Measurements from ENCODE around the gene RAB33B. TPM values are rescaled to one million over a fixed set of nuclear protein-coding genes. Genes with fewer than 3 reads are reported as not detected.
A peak's percentile ranks its signal among the peaks of the same experiment; 100 is the strongest.
"Not testable (repeated sequence)": the region's sequence is repeated elsewhere in the genome, so short reads cannot be mapped to it uniquely, and the experiment has no call there.

RAB33B gene
- total RNA-seq, 2 donors from 2014 or later, result 7.5 to 10.1 TPM

GRCh38 chr4:139455126-139455538 is 1.2 kb downstream of the RAB33B start:
- DNase-seq (ENCODE audit: low spot score in 2 of 2), result no peak
- H3K9me3 Mint-ChIP-seq, result no peaks in the 10 kb centered on the region
- H3K27ac Mint-ChIP-seq, result peak overlapping the region in 1 of 2 donors; percentile 94
- no peak for ATAC-seq
- peaks cover 6 to 21% of the 10 kb centered on the region in 2 donors for H3K36me3 Mint-ChIP-seq

GRCh38 chr4:139457318-139457717 is 3.4 kb downstream of the RAB33B start:
- ATAC-seq, result no peak
- no peaks in the 10 kb centered on the region for H3K9me3 Mint-ChIP-seq
- H3K27ac Mint-ChIP-seq, result no peak overlapping the region
- DNase-seq (ENCODE audit: low spot score in 2 of 2), result no peak
- peaks cover 6 to 21% of the 10 kb centered on the region in 2 donors for H3K36me3 Mint-ChIP-seq

- no peaks in the 10 kb centered on the region for H3K9me3 Mint-ChIP-seq
Observed at GRCh38 chr4:139458543-139458942, 4.6 kb downstream of the RAB33B start.

GRCh38 chr4:139458999-139459398 is 5.1 kb downstream of the RAB33B start:
- no peak overlapping the region for H3K27ac Mint-ChIP-seq
- DNase-seq (ENCODE audit: low spot score in 2 of 2) (no peak), ATAC-seq (no peak)
- peaks cover 13% of the 10 kb centered on the region in 2 donors for H3K36me3 Mint-ChIP-seq
- no peaks in the 10 kb centered on the region for H3K9me3 Mint-ChIP-seq

More at GRCh38 chr4:139458543-139458942, 4.6 kb downstream of the RAB33B start:
- peaks cover 8 to 11% of the 10 kb centered on the region in 2 donors for H3K36me3 Mint-ChIP-seq
- ATAC-seq, result no peak
- no peak for DNase-seq (ENCODE audit: low spot score in 2 of 2)
- H3K27ac Mint-ChIP-seq, result no peak overlapping the region

- Mint-ChIP-seq H3K36me3 (peaks cover 5 to 12% of the 10 kb centered on the region in 2 donors), H3K9me3 (no peaks in the 10 kb centered on the region), H3K27ac (no peak overlapping the region)
- DNase-seq (ENCODE audit: low spot score in 2 of 2) (no peak), ATAC-seq (no peak)
Observed at GRCh38 chr4:139460565-139460964, 6.6 kb downstream of the RAB33B start.

GRCh38 chr4:139461022-139461628 is 7.2 kb downstream of the RAB33B start:
- no peak overlapping the region for H3K27ac Mint-ChIP-seq
- ATAC-seq, result no peak
- DNase-seq (ENCODE audit: low spot score in 2 of 2), result no peak
- peaks cover 5 to 12% of the 10 kb centered on the region in 2 donors for H3K36me3 Mint-ChIP-seq
- H3K9me3 Mint-ChIP-seq, result no peaks in the 10 kb centered on the region

- peaks cover 20 to 32% of the 10 kb centered on the region in 2 donors for H3K36me3 Mint-ChIP-seq
- DNase-seq (ENCODE audit: low spot score in 2 of 2); H3K27ac Mint-ChIP-seq; ATAC-seq: not testable (repeated sequence)
- peaks cover 7 to 18% of the 10 kb centered on the region in 2 donors for H3K9me3 Mint-ChIP-seq
Observed at GRCh38 chr4:139464512-139464911, 10.6 kb downstream of the RAB33B start.

- Mint-ChIP-seq H3K27ac (no peak overlapping the region), H3K9me3 (peaks cover 11 to 27% of the 10 kb centered on the region in 2 donors), H3K36me3 (peaks cover 32 to 42% of the 10 kb centered on the region in 2 donors)
- ATAC-seq (no peak), DNase-seq (ENCODE audit: low spot score in 2 of 2) (no peak)
Observed at GRCh38 chr4:139465922-139466321, 12.0 kb downstream of the RAB33B start.

- peaks cover 43 to 62% of the 10 kb centered on the region in 2 donors for H3K36me3 Mint-ChIP-seq
- not testable (repeated sequence) for H3K27ac Mint-ChIP-seq; DNase-seq (ENCODE audit: low spot score in 2 of 2); ATAC-seq
- peaks cover 11 to 27% of the 10 kb centered on the region in 2 donors for H3K9me3 Mint-ChIP-seq
Observed at GRCh38 chr4:139468756-139469155, 14.8 kb downstream of the RAB33B start.

- DNase-seq (ENCODE audit: low spot score in 2 of 2), result no peak
- no peak for ATAC-seq
- Mint-ChIP-seq H3K36me3 (peaks cover 39 to 57% of the 10 kb centered on the region in 2 donors), H3K9me3 (peaks cover 11 to 27% of the 10 kb centered on the region in 2 donors), H3K27ac (no peak overlapping the region)
Observed at GRCh38 chr4:139469216-139469615, 15.3 kb downstream of the RAB33B start.

GRCh38 chr4:139469869-139470268 is 15.9 kb downstream of the RAB33B start:
- no peak for DNase-seq (ENCODE audit: low spot score in 2 of 2)
- peaks cover 11 to 27% of the 10 kb centered on the region in 2 donors for H3K9me3 Mint-ChIP-seq
- H3K36me3 Mint-ChIP-seq, result peaks cover 39 to 54% of the 10 kb centered on the region in 2 donors
- H3K27ac Mint-ChIP-seq, result peak overlapping the region in 1 of 2 donors; percentile 63
- no peak for ATAC-seq

- H3K36me3 Mint-ChIP-seq, result peaks cover 39 to 54% of the 10 kb centered on the region in 2 donors
- H3K27ac Mint-ChIP-seq, result peak overlapping the region in 1 of 2 donors; percentile 63
- no peak for ATAC-seq
- DNase-seq (ENCODE audit: low spot score in 2 of 2), result no peak
- H3K9me3 Mint-ChIP-seq, result peaks cover 11 to 27% of the 10 kb centered on the region in 2 donors
Observed at GRCh38 chr4:139470295-139470694, 16.4 kb downstream of the RAB33B start.

- ATAC-seq, result no peak
- Mint-ChIP-seq H3K36me3 (peaks cover 39 to 54% of the 10 kb centered on the region in 2 donors), H3K27ac (no peak overlapping the region), H3K9me3 (peaks cover 11 to 27% of the 10 kb centered on the region in 2 donors)
- no peak for DNase-seq (ENCODE audit: low spot score in 2 of 2)
Observed at GRCh38 chr4:139470997-139471665, 17.2 kb downstream of the RAB33B start.

- H3K9me3 Mint-ChIP-seq, result peaks cover 11 to 25% of the 10 kb centered on the region in 2 donors
- ATAC-seq (no peak), DNase-seq (ENCODE audit: low spot score in 2 of 2) (no peak)
- no peak overlapping the region for H3K27ac Mint-ChIP-seq
- H3K36me3 Mint-ChIP-seq, result peaks cover 37 to 51% of the 10 kb centered on the region in 2 donors
Observed at GRCh38 chr4:139472852-139473251, 18.9 kb downstream of the RAB33B start.

- DNase-seq (ENCODE audit: low spot score in 2 of 2) (no peak), ATAC-seq (no peak)
- Mint-ChIP-seq H3K27ac (no peak overlapping the region), H3K36me3 (peaks cover 7 to 20% of the 10 kb centered on the region in 2 donors), H3K9me3 (no peaks in the 10 kb centered on the region)
Observed at GRCh38 chr4:139476363-139476762, 22.4 kb downstream of the RAB33B start.

GRCh38 chr4:139481465-139481864 is 27.5 kb downstream of the RAB33B start:
- ATAC-seq (no peak), DNase-seq (ENCODE audit: low spot score in 2 of 2) (no peak)
- no peak overlapping the region for H3K27ac Mint-ChIP-seq
- no peaks in the 10 kb centered on the region for H3K36me3 Mint-ChIP-seq
- H3K9me3 Mint-ChIP-seq, result no peaks in the 10 kb centered on the region

GRCh38 chr4:139483000-139483399 is 29.1 kb downstream of the RAB33B start:
- DNase-seq (ENCODE audit: low spot score in 2 of 2), result no peak
- ATAC-seq, result no peak
- Mint-ChIP-seq H3K27ac (no peak overlapping the region), H3K9me3 (no peaks in the 10 kb centered on the region), H3K36me3 (no peaks in the 10 kb centered on the region)
